Caco-2 (cell line): ENCODE measurements around the gene SOBP. TPM values are rescaled to one million over a fixed set of nuclear protein-coding genes. Genes with fewer than 3 reads are reported as not detected.
A peak's percentile ranks its signal among the peaks of the same experiment; 100 is the strongest.

Source experiments
- BruUV-seq: library from RNA; stranded (reverse); fragments of 400-500 nt; replicated peaks from 2 replicates; lab custom pipeline; 2021; lab: Mats Ljungman, UMichigan
- CTCF ChIA-PET: fragments of 300-600 bp; sonication (Branson Sonifier 250); formaldehyde crosslinking; loops from one replicate; lab custom pipeline; 2022; ENCODE audit warnings: antibody characterized with exemption; lab: Charles Lee
- POLR2A ChIA-PET: fragments of 300-600 bp; sonication (Branson Sonifier 250); formaldehyde crosslinking; loops from one replicate; lab custom pipeline; 2022; ENCODE audit warnings: antibody characterized with exemption; lab: Charles Lee
- DNase-seq, 2 experiments: peaks; one replicate each; pipeline versions ENCODE4 v3.0.0 to v3.0.0-alpha.2; 2020 to 2022
- H3K27me3 ChIP-seq: replicated peaks from 2 replicates; pipeline ENCODE4 v1.6.0; 2011; ENCODE audit warnings: low read length; ENCODE audit not compliant: control insufficient read depth, insufficient read depth
- H3K36me3 ChIP-seq: 2 replicates; pipeline ENCODE4 v1.5.1; 2011; ENCODE audit warnings: low read length; ENCODE audit not compliant: control insufficient read depth, insufficient read depth
- H3K4me1 ChIP-seq: fragments of 250-450 bp; sonication (Bioruptor Pico); 2 replicates; pipeline ENCODE4 v1.5.1; 2020; ENCODE audit warnings: mild to moderate bottlenecking
- H3K4me3 ChIP-seq: 2 replicates; pipeline ENCODE4 v1.5.1; 2011; ENCODE audit warnings: low read depth, mild to moderate bottlenecking, control low read depth, low read length
- H3K9me3 ChIP-seq: fragments of 250-450 bp; sonication (Bioruptor Pico); 2 replicates; pipeline ENCODE4 v1.5.1; 2020; ENCODE audit warnings: mild to moderate bottlenecking, moderate library complexity
- H3K27ac Mint-ChIP-seq: one replicate; pipeline ENCODE4 v1.8.0; 2022; ENCODE audit warnings: mixed read lengths; ENCODE audit not compliant: unreplicated experiment
- H3K27me3 Mint-ChIP-seq: one replicate; pipeline ENCODE4 v1.8.0; 2022; ENCODE audit warnings: mixed read lengths; ENCODE audit not compliant: insufficient read depth, unreplicated experiment
- H3K36me3 Mint-ChIP-seq: one replicate; pipeline ENCODE4 v1.8.0; 2022; ENCODE audit warnings: mild to moderate bottlenecking, mixed read lengths; ENCODE audit not compliant: insufficient read depth, unreplicated experiment
- H3K4me1 Mint-ChIP-seq: one replicate; pipeline ENCODE4 v1.8.0; 2022; ENCODE audit warnings: low read depth, mixed read lengths; ENCODE audit not compliant: unreplicated experiment
- H3K4me3 Mint-ChIP-seq: one replicate; pipeline ENCODE4 v1.8.0; 2022; ENCODE audit warnings: mild to moderate bottlenecking, moderate library complexity, mixed read lengths; ENCODE audit not compliant: unreplicated experiment
- H3K9me3 Mint-ChIP-seq: one replicate; pipeline ENCODE4 v1.8.0; 2022; ENCODE audit warnings: mixed read lengths; ENCODE audit not compliant: unreplicated experiment
- intact Hi-C: fragments of 100-400 bp; cut with micrococcal nuclease; formaldehyde crosslinking; loops from one replicate; pipeline ENCODE4 v1.10.0; 2022; ENCODE audit not compliant: unreplicated experiment
- total RNA-seq: library from RNA; stranded (reverse); gene quantifications from 2 replicates; pipeline ENCODE4 v1.2.3, GENCODE V29; 2022
- TF ChIP-seq, protein P1 (sequence below), 2 experiments: fragments of 200-600 bp in 1 of 2; IDR thresholded peaks; 1 replicate in 1 of 2; 2 replicates in 1 of 2; pipeline versions ENCODE4 v1.5.1 to v1.8.0; 2011 to 2022; ENCODE audit warnings: antibody characterized with exemption in 1 of 2, control low read depth in 1 of 2, inconsistent platforms in 1 of 2, low read depth in 1 of 2, low read length in 1 of 2, mild to moderate bottlenecking in 1 of 2, moderate library complexity in 1 of 2; ENCODE audit not compliant: insufficient read depth in 1 of 2, severe bottlenecking in 1 of 2, unreplicated experiment in 1 of 2

Gene SOBP
- total RNA-seq, 1 experiment from 2014 or later = not detected

DNA sequence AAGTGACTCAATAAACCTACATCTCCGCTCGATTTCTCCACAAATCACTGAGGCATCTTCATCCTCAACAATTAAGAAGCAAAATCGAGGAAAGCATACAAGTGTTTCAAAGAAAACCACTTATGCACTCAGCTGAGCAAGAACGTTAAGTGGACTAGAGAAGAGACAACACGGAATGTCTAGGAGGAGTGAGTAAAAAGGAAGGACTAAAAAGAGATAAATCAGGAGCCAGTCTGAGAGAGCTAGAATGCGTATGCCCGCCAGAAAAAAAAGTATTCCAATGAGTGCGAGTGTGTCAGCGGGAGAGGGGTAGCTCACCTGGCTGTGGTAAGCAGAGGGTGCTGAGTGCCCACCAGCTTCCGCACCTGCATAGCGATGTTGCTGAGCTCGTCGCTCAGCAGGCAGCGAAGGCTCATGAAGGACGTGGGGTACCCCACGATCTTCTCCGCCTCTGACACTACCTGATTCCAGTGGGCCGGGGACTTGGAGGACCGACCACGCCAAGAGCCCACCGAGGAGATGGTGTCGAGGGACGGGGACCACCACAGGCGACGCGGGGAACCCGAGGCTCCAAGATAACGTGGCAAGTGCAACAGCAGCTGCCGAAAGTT lies 31.1 kb upstream of the SOBP start:
- ChIA-PET CTCF (interaction anchor here (0.9 to 1.9 kb wide), 7 partner anchors 20 to 345 kb away, joined by 3 to 44 read pairs (median 4); no protein-coding TSS in a partner anchor), POLR2A (interaction anchor here (0.6 to 2.0 kb wide), 9 partner anchors 12 to 343 kb away, joined by 3 to 13 read pairs (median 4); partner anchors contain the start of gene BEND3)
- no peaks in the 10 kb centered on the region for H3K9me3 ChIP-seq
- Mint-ChIP-seq H3K27me3 (no peaks in the 10 kb centered on the region), H3K4me1 (peaks cover 6% of the 10 kb centered on the region), H3K27ac (peak overlapping the region; percentile 89), H3K36me3 (no peaks in the 10 kb centered on the region), H3K4me3 (peak overlapping the region; percentile 88), H3K9me3 (no peaks in the 10 kb centered on the region)
- TSS peak; percentile 53 for BruUV-seq
- no peaks in the 10 kb centered on the region for H3K4me1 ChIP-seq
- H3K36me3 ChIP-seq = no peaks in the 10 kb centered on the region
- intact Hi-C loops = loop anchor here (1.0 to 5.0 kb wide), 4 partner anchors 96 to 306 kb away; no protein-coding TSS in a partner anchor
- H3K4me3 ChIP-seq = peak overlapping the region; percentile 85
- TF ChIP-seq, protein P1, sequence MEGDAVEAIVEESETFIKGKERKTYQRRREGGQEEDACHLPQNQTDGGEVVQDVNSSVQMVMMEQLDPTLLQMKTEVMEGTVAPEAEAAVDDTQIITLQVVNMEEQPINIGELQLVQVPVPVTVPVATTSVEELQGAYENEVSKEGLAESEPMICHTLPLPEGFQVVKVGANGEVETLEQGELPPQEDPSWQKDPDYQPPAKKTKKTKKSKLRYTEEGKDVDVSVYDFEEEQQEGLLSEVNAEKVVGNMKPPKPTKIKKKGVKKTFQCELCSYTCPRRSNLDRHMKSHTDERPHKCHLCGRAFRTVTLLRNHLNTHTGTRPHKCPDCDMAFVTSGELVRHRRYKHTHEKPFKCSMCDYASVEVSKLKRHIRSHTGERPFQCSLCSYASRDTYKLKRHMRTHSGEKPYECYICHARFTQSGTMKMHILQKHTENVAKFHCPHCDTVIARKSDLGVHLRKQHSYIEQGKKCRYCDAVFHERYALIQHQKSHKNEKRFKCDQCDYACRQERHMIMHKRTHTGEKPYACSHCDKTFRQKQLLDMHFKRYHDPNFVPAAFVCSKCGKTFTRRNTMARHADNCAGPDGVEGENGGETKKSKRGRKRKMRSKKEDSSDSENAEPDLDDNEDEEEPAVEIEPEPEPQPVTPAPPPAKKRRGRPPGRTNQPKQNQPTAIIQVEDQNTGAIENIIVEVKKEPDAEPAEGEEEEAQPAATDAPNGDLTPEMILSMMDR (IDR thresholded peaks at IDR 0.05; ENCODE audit: insufficient read depth in 1 of 2, low read depth in 1 of 2, low read length in 1 of 2, severe bottlenecking in 1 of 2, unreplicated experiment in 1 of 2) = no peak
- H3K27me3 ChIP-seq = no peaks in the 10 kb centered on the region
- peak; percentile 39 to 41 for DNase-seq

DNA sequence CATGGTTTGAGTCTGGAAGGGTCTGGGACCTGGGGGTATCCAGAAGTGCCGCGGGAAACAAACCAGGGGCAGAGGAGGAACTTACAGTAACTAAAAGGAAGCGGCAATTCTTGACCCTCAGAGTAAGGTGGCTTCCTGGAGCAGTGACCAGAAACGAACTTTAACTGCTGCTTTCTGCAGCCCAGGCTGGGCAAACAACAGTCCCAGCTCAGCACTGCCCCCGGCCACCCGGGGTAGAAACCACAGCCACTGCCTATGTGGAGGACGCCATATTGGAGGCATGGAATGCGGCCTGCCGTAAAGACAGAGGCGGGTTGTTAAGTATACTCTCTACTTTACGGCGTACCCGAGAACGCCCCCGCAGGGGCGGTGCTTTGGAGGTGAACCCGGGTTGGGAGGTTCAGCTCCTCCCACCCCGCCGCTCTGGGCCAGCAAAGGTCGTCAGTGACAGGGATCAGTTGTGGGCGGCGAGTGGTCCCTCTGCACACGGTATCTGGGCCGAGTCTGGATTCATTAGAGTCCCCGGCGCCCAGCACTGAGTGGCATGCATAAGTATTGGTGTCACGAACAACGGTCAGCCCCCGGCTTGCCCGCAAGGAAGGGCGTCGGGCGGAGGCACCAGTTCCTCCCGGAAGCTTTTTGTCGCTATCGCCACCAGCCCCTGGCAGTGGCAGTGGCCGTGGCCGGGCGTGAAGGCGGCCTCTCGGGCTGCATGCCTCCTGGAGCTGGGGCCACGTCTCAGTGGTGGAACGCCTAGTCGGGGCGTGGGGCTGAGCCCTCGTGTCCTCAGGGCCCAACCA lies 30.4 kb upstream of the SOBP start, which contains the start of gene PDSS2:
PDSS2 (minus strand) TSS at position 282 of the 800 bp plus-strand sequence; CDS start at position 3, 279 bp downstream.
- Mint-ChIP-seq H3K9me3 (no peaks in the 10 kb centered on the region), H3K4me1 (peaks cover 6% of the 10 kb centered on the region), H3K27me3 (no peaks in the 10 kb centered on the region), H3K4me3 (peak within 1 kb of the TSS; percentile 88), H3K36me3 (no peaks in the 10 kb centered on the region), H3K27ac (peak within 1 kb of the TSS; percentile 89)
- BruUV-seq = no TSS peak
- peak within 1 kb of the TSS; percentile 85 for H3K4me3 ChIP-seq
- H3K4me1 ChIP-seq = no peaks in the 10 kb centered on the region
- ChIA-PET POLR2A (interaction anchor here (0.6 to 2.0 kb wide), 9 partner anchors 12 to 344 kb away, joined by 3 to 13 read pairs (median 4); partner anchors contain the start of gene BEND3), CTCF (interaction anchor here (0.5 to 1.9 kb wide), 9 partner anchors 19 to 346 kb away, joined by 3 to 44 read pairs (median 4); no protein-coding TSS in a partner anchor)
- TF ChIP-seq, protein P1 (IDR thresholded peaks at IDR 0.05; ENCODE audit: insufficient read depth in 1 of 2, low read depth in 1 of 2, low read length in 1 of 2, severe bottlenecking in 1 of 2, unreplicated experiment in 1 of 2) = peak; percentile 23 to 61
- H3K9me3 ChIP-seq = no peaks in the 10 kb centered on the region
- peak; percentile 97 to 98 for DNase-seq
- intact Hi-C loops = loop anchor here (1.0 to 5.0 kb wide), 4 partner anchors 97 to 307 kb away; no protein-coding TSS in a partner anchor
- H3K27me3 ChIP-seq = no peaks in the 10 kb centered on the region
- H3K36me3 ChIP-seq = no peaks in the 10 kb centered on the region
